Activated CD4-positive, alpha-beta T cell treated with anti-CD3 and anti-CD28 coated beads for 1 hour (primary cell): ENCODE results near the gene GIMAP2.
"Not testable (repeated sequence)": the region's sequence is repeated elsewhere in the genome, so short reads cannot be mapped to it uniquely, and the experiment has no call there.

Experiments used
- DNase-seq: peaks from one replicate; pipeline ENCODE4 v3.0.0-alpha.2; 2020

The GIMAP2 gene

DNA sequence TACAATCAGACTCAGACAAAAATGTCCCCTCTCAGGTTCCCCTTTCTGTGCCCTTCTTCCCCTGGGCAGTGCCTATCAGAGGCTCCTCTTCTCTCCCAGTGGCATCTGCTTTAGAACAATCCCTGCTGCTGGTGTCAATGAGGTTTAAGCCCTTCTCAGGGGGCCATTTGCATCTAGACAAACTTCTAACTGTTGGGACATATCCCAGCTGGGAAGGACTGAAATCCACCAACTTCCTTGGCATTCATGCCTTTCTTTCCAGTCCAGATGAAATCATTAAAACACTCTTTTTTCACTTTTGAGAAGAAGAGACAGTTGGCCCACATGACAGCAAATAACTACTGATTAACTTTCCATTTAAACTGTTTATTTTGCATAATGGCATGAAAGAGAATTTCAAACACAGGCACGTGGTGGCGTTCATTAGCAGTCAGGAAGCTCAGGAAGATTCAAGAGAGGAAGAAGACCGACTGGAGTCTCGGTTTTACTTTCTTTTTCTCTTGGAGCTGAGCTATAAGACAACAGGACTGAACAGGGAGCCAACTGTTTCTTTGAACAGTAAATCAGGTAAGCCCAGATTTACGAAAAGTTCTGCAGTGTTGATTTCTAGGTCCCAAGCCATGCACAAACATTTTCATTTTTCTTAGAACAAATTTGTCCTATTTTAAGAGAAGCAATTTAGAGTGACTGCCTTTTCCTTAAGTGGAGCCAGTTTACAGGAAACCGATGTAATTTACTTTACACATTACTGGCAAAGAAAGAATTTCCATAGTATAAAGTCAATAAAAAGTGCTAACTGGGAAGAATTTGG is at the start of gene GIMAP2:
Gene GIMAP2, plus strand, starts transcription at position 488 of the 811 bp plus-strand sequence. CDS start 1,354 bp downstream, outside the sequence.
- DNase-seq = no peak

DNA sequence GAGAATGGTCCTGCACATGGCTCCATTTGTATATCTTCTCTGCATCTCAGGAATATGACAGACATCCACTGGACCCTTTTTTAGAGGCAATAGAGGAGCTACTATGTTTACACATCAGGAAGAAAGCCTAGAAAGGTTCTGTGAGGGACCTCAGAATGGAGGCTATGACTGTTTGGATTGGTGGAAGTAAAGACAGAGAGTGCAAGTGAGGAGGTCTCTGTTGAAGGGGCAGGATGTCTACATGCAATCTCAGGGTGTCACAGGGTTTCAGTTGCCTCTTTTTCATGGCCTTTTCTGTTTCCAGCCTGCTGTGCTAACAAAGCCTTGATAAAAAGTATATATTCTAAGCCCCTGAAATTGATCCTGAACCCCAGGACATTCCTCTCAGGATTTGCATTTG is 43.7 kb upstream of the GIMAP2 start:
- DNase-seq = no peak

DNA sequence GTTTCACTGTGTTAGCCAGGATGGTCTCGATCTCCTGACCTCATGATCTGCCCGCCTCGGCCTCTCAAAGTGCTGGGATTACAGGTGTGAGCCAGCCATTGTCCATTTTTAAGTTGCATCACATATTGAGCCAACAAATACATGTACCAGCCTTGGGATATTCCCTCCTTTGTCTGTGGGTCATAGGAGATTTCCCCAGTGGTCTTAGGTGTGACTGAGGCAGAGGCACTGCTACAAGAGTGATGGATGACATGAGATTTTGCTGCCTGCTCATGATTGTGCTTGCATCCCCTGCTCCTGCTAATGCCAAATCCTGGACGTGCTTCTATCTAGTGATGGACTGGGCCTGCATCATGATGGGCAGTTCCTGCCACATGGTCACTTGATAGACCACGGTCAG is 42.6 kb upstream of the GIMAP2 start:
- no peak for DNase-seq

DNA sequence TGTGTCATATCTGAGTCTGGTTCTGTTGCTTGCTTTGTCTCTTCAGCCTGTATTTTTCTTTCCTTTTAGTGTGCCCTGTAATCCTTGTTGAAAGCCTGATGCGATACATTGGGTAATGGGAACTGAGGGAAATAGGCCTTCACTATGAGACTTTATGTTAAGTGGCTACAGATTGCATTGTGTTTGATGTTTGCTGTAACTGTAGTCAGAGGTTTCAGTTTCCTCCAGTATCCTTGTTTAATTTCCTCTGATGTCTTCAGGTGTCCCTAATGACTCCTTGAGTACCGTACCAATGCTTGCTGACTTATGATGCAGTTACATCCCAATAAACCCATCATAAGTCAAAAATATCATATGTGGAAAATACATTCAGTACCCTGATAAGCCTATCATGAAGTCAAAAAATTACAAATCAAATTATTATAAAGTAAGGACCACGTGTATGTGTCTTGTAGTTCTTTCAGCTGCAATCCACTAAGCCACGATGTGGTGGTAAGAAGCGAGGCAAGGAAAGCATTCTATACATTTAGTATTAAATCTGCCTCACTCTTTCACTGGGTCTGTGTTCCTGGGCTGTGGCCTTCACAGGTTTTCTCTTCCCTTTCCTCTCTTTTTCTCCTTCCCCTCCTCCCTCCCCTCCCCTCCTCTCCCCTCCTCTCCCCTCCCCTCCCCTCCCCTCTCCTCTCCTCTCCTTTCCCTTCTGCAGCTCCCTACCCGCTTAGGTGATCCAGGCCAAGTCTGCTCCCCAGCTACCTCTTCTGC is 40.1 kb upstream of the GIMAP2 start:
- no peak for DNase-seq

DNA sequence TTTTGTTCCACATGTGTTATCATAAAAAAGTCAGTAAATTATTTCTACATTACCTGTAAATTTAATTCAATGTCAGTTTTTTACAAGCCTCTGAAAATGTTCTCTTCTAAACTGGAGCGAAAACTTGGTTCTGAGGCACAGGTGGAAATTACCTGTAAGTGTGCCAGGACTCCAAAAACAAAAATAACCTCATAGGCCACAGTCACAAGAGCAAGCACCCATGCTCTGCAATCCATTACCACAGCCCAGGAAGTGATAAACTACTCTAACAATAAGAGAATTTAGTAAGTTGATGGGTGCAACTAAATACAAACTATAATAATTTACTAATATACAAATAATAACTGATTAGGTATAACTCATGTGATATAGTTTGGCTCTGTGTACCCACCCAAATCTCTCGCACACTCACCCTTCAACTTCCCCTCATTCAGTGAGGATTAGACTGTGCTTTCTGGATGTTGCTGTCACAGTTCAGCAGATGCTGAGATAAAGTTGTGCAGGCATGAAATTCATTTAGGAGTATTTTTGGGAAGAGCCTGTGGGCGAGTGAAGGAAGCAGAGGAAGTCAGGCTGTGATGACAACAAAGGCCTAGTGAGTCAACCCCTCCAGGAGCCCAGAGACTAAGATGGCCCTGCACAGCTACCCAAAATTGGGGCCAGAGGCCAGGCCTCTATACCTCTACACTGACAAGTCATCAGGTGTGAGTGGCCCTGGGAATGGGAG is 37.0 kb upstream of the GIMAP2 start:
- DNase-seq = no peak

DNA sequence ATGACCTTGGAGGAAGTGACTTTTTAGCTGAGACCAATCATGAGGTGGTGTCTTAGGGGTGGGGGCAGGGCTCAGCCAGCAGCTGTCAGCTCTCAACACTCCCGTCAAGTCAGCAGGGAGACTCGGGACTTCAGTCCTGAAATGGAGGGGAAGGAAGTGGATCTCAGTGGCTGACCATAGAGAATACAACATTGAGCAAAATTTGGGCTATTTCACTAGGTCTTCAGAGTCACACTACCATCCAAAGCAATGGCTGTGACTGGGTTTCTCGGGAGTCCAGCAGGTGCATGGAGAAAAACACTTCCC is 36.5 kb upstream of the GIMAP2 start:
- no peak for DNase-seq

DNA sequence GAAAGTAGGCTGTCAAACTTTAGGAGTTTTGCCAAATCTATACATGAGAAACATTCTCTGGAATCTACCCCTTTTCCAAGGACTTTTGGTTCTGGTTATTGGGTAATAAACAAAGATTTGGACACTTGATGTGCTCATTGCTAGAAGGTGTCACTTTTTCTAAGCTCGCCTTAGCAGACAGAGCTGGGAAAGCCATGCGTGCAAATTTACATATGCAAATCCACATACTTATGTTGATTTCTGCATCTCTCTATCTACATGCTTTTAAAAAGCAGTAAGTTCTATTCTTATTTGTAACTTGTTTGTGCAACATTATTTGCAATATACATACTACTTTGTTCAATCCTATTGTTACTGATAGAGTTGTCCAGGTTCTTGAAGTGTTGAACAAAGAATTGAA is 30.8 kb upstream of the GIMAP2 start:
- no peak for DNase-seq

DNA sequence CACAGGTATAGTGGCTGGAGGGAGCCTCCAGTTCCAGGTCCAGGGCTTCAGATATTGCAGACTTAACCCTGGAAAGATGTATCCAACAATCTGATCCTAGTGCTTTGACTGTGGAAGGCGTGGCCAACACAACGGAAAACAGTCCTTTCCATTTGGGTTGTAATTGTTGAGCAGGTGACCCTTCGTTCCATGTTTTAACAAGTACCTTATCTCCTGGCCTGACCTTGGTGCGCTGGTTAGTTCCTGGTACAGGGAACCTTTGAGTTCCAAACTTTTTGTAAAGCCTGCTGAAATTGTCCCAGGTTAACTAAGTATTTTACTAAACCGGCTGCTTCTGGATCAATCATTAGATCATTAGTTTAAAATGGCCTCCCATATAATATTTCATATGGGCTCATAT is 29.5 kb upstream of the GIMAP2 start:
- no peak for DNase-seq

DNA sequence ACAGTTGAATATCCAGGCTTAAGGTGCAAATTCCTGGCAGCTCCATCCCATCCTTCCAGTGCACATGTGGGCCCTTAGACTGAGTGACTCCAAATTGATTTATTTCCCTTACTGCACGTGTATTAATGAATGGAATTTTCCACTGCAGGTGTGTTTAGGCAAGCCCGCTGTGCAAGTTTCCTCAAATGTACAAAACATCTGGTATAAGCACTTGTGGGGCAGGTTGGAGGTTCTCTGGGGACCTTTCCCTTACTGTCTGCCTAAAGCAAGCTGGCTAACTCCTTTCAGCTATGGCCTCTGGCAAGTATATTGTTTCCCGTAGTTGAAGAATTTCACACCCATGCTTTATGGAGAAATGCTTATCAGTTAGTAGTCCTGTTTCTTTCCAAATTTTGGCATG is 28.0 kb upstream of the GIMAP2 start:
- no peak for DNase-seq

DNA sequence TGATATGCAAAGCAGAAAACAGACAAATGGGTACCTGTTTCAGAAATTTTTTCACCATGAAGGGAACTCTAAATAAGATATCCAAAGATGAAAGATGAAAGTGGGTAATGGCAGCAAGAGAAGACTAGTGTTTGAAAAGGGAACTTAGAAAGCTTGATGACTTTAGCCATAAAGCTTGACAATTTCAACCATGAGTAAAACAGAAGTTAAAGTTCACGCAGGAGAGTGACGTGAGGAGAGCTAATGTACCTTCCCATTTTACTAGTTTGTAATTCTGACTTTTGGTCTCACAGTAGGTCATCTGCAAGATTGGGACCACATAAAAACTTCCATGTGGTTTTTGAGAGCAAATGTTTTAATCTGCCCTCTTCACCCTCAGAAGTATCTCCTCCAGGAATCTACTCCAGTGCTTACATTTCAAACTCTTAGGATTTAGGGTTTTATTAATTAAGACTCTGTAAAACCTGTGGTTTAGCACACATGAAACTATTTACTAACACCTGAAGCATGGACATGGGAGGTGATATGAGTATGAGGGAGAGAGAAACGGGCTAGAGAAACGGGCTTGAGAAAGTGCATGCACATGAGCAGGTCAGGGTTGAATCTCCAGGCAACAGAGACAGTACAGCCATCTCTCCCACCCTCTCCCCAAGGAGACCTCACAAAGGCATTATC is 24.4 kb upstream of the GIMAP2 start:
- no peak for DNase-seq

DNA sequence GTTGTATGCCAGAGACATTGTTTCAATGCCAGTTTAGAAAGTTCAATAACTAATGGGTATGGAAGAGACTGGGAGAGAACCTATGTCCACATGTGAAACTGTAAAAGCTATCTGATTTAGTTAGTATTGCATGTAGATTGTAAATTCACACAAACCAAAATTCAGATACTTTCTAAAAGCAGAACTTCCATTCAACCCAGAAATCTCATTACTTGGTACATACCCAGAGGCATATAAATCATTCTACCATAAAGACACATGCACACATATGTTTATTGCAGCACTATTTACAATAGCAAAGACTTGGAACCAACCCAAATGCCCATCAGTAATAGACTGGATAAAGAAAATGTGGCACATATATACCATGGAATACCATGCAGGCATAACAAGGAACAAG is 22.7 kb upstream of the GIMAP2 start:
- DNase-seq = not testable (repeated sequence)

DNA sequence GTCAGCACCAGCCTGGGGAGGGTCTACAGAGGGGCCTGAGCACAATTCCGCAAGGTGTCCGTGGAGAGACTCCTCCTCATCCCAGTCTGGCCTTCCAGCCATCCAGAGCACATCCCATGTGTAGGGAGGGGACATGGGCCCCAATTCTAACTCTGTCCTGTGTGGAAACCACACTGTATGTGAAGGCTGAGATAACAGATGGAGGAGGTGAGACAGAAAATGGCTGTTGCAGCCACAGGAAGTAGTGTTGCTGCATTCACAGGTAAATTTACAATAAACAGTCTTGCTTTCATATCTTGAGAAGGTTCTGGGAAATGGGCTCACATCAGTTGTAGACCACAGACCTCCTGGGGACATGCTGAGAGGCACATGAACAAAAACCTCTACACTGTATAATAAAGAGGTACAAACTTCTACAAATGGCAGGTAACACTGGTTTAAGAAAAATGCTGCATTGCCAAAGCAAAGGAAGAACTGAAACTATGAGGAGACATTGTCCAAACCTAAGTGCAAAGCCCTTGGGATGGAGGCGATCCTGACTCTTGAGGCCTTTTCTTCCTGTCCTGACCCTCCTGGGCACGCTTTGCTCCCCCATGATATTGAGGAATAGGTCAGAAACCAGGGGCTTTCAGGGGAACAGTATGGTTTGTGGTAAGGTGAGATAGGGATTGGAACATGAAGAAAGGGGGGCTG is 21.6 kb upstream of the GIMAP2 start:
- no peak for DNase-seq

DNA sequence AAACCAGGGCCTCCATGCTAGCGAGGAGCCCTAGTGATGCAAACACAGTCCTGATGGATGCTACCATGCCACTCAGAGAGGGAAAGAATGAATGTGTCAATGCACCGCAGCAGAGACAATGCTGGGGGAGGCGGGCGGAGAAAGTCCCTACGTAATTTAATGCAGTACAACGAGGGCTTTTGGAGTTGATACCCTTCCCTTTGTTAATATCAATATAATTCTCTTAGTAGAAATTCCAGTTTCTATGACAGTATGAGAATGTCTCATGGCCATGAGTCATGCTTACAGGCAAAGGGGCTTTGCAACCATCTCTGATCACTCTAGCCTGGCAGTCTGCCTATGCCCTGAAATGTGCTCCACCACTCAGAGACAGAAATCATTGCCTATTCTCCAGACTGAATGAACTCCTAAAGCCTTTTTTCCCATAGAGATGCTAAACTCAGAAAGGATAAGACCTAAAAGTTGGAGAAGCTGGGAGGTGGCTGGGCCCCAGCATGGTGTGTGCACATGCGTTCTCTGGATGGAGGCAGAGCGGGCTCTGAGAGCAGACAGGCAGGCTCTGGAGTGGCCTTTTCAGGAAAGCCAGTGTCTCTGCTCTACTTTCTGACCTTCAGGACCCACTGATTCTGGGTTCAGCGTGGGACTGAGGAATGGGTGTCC is 20.3 kb upstream of the GIMAP2 start:
- DNase-seq = no peak

DNA sequence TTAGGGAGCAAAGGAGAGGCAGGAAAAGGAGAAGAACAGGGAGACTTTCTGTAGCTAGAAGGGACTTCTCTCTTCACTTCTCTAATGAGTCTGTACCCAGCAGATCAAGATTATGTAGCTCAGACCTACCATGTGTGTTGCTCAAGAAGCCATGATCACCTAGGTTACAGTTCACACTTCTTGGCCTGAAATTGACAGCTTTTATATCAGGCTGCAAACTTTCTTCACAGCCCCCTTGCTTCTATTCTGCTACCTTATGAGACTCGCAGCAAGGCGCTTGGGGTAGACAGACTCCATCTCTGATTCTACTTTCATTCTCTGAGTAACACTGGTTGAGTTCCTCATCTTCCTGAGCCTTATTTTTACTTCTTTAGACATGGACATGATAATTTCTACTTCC is 19.6 kb upstream of the GIMAP2 start:
- no peak for DNase-seq

DNA sequence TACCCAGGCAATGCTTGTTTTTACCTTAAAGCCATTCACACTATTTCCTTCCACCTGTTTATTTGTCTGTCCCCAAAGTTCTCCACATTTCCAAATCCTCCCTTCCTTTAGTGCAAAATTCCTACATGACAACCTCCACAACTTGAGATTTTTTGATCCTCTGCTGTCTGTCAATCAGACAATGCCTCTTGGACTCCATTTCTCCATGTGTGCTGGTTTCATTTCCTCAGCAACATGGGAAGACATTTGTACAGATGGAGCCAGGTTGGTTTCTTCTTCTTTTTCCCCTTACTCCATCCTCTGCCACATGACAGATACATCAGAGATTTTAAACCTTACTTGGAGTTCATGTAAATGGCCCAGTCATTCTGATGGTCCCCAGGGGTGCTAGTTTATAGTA is 19.1 kb upstream of the GIMAP2 start:
- no peak for DNase-seq

DNA sequence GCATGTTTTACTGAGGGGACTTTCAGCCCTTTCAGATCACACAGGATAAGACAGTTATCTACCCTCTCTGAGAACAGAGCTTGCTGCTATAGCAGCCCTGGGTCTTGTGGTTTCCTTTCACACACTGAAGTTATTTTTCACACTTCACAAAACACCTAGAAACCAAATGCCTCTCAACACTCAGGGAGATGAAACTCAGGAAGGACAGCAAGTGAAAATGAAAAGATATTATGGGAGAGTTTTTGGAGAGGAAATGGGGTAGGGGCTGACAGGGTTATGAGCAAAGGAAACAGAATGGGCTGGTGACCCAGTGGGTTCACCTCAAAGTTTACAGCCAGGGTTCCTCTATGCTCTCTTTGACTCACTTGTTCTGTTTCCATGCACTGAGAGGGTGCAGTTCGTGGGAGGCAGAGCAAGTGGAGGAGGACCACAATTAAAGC is 17.0 kb upstream of the GIMAP2 start:
- peak; percentile 59 for DNase-seq

DNA sequence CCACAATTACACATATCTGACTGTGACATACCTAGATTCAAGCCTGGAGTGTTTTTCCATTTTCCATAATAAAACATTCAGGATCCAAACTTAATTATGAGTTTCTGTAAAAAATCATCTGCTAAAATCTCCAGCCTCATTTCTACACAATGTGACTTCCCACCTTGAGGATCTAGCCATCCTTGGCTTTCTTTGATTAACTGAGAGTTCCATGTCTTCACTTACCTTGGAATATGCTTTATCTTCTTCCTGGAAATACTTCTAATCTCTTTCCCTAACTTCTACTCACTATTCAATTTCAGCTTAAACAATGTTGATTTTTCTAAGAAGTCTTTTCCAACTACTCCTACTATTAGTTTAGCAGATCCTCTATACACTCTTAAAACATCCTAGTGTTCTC is 16.5 kb upstream of the GIMAP2 start:
- DNase-seq = no peak

DNA sequence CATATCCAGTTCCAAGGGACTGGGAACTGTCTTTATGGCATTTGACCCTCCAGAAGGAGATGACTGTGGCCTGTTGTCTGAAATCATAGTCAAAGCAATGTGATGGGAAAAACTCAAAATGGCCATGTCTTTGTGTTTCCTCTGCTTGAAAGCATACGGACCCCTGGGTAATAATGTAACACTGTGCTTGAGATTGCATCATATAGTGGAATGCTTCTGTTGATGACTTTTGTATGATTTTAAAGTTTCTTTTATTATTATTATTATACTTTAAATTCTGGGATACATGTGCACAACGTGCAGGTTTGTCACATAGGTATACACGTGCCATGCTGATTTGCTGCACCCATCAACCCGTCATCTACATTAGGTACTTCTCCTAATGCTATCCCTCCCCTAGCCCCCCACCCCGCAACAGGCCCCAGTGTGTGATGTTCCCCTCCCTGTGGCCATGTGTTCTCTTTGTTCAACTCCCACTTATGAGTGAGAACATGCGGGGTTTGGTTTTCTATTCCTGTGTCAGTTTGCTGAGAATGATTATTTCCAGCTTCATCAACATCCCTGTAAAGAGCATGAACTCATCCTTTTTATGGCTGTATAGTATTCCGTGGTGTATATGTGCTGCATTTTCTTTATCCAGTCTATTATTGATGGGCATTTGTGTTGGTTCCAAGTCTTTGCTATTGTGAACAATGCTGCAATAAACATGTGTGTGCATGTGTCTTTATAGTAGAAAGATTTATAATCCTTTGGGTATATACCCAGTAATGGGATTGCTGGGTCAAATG is 13.5 kb upstream of the GIMAP2 start:
- DNase-seq = not testable (repeated sequence)

DNA sequence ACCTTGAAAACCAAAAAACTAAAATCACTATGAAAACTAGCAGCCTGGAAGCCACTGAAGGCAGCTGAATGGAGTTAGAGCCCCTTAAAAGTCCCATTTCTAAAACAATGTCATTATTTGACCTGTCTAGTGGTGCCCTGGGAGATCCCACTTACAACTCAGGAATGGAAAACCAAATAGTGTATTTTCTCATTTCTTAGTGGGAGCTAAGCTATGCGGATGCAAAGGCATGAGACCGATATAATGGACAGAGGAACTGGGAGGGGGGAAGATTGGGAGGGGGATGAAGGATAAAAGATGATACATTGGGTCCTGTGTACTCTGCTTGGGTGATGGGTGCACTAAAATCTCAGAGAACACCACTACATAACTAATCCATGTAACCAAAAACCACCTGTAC is 9.8 kb upstream of the GIMAP2 start:
- no peak for DNase-seq

DNA sequence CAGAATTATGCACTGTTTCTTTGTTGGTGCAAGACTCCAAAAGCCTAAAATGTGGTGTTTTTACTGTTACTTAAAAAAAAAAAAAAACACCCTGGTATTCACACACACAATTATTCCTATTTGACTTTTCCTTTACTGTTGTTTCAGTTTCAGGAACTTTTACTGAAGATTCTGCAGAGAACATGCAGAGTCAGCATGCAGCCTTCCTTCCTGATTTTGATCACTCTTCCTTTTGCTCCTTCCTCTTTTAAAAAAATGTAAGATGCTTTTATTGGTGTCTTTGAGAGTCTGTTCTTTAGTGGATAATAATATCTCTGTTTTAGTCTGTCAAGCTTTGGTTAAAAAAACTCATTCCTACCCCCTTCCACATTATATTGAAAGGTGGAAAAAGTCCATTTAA is 9.2 kb upstream of the GIMAP2 start:
- DNase-seq = not testable (repeated sequence)

DNA sequence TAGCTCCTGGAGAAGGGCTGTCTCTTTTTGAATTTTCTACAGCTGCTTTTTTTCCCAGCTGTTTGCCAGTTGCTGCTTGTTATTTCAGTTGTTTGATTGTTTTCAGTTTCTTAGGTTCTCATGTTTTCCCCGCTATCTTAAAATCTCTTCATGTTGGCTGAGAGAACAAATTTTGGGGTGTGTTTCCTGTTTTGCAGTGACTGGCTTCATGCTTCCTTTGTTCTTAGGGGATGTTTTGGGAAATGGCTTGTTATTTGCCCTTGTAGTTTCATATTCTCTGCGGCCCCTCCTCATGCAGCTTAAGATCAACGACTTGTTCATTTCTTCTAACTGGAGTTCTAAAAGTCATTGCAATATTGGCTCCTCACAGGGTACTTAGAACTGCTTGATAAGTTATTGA is 8.7 kb upstream of the GIMAP2 start:
- not testable (repeated sequence) for DNase-seq
